Choroid plexus epithelial cell (primary cell): Measurements from ENCODE around the gene FBXL16.

ENCODE experiments used
- DNase-seq: peaks from one replicate; pipeline ENCODE4 v3.0.0-alpha.2; 2010; ENCODE audit warnings: low read depth
- H3K4me3 ChIP-seq: 2 replicates; pipeline ENCODE4 v1.5.1; 2011; ENCODE audit warnings: low read depth, mild to moderate bottlenecking, control low read depth, low read length, moderate library complexity
- TF ChIP-seq, protein P1 (sequence below): conservative IDR thresholded peaks from 2 replicates; pipeline ENCODE4 v1.5.1; 2011; ENCODE audit warnings: low read depth, mild to moderate bottlenecking, control low read depth, inconsistent platforms, low read length, moderate library complexity

The FBXL16 gene

GRCh38 chr16:662597-662996, 43.0 kb downstream of the FBXL16 start:
- DNase-seq, result no peak
- H3K4me3 ChIP-seq, result no peak overlapping the region
- TF ChIP-seq, protein P1, sequence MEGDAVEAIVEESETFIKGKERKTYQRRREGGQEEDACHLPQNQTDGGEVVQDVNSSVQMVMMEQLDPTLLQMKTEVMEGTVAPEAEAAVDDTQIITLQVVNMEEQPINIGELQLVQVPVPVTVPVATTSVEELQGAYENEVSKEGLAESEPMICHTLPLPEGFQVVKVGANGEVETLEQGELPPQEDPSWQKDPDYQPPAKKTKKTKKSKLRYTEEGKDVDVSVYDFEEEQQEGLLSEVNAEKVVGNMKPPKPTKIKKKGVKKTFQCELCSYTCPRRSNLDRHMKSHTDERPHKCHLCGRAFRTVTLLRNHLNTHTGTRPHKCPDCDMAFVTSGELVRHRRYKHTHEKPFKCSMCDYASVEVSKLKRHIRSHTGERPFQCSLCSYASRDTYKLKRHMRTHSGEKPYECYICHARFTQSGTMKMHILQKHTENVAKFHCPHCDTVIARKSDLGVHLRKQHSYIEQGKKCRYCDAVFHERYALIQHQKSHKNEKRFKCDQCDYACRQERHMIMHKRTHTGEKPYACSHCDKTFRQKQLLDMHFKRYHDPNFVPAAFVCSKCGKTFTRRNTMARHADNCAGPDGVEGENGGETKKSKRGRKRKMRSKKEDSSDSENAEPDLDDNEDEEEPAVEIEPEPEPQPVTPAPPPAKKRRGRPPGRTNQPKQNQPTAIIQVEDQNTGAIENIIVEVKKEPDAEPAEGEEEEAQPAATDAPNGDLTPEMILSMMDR, result no peak

GRCh38 chr16:662095-662494, 43.5 kb downstream of the FBXL16 start:
- H3K4me3 ChIP-seq, result no peak overlapping the region
- no peak for DNase-seq
- TF ChIP-seq, protein P1, result no peak

GRCh38 chr16:661184-661821, 44.3 kb downstream of the FBXL16 start:
- no peak for DNase-seq
- TF ChIP-seq, protein P1, result no peak
- H3K4me3 ChIP-seq, result no peak overlapping the region

DNA sequence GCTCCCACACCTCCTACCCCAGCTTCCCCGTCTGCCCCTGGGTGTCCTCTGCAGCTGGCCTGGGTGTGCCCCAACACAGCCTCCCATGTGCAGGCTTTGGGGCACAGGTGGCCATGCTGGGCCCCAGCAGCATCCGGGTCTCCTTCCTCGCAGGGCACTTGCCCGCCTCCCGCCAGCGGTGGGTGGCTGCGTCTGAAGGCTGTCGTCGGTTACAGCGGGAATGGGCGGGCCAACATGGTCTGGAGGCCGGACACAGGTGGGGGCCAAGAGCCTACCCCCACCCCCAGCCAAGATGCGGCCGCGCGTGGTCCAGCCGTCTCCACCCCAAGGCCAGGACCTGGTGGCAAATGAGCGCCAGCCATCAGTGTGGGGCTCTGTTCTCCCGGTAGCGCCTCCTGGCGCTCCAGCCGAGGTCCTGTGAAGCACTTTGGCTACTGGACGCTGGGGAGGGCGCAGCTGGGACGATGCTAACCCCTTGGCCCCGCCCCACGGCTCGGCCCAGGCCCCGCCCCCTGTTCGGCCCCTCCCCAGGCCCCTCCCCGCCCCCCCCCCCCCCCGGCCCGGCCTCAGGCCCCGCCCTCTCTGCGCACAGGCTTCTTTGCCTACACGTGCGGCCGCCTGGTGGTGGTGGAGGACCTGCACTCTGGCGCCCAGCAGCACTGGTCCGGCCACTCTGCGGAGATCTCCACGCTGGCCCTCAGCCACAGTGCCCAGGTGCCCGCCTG, 45.0 kb downstream of the FBXL16 start:
- TF ChIP-seq, protein P1, result peak; percentile 57
- no peak overlapping the region for H3K4me3 ChIP-seq
- DNase-seq, result peak; percentile 78

- TF ChIP-seq, protein P1, result no peak
- H3K4me3 ChIP-seq, result no peak overlapping the region
- no peak for DNase-seq
Observed at GRCh38 chr16:660132-660458, 45.5 kb downstream of the FBXL16 start.

GRCh38 chr16:659618-660017, 46.0 kb downstream of the FBXL16 start:
- H3K4me3 ChIP-seq, result no peak overlapping the region
- no peak for DNase-seq
- TF ChIP-seq, protein P1, result no peak
